Adrenal gland (tissue), 5 donors: ENCODE results near the gene CDC34.

Experiments
- POLR2A ChIP-seq, 2 donors: fragments of 450-650 bp; IDR thresholded peaks; one replicate each; pipeline ENCODE4 v1.6.1; 2017; ENCODE audit warnings: antibody characterized with exemption in 2 of 2, mild to moderate bottlenecking in 2 of 2, moderate library complexity in 1 of 2
- TF ChIP-seq, protein P1 (sequence below), 6 experiments: fragments of 450-650 bp in 4 of 6; fragments of 200-600 bp in 2 of 6; sonication (generic) in 1 of 6; IDR thresholded peaks; 1 replicate in 5 of 6; 2 replicates in 1 of 6; pipeline versions ENCODE4 v1.5.1 to v1.8.0; 2016 to 2021; ENCODE audit warnings: antibody characterized with exemption in 6 of 6, mild to moderate bottlenecking in 2 of 6, moderate library complexity in 1 of 6
- donor health status: DM: no; HTN: no; CAD: no.

DNA sequence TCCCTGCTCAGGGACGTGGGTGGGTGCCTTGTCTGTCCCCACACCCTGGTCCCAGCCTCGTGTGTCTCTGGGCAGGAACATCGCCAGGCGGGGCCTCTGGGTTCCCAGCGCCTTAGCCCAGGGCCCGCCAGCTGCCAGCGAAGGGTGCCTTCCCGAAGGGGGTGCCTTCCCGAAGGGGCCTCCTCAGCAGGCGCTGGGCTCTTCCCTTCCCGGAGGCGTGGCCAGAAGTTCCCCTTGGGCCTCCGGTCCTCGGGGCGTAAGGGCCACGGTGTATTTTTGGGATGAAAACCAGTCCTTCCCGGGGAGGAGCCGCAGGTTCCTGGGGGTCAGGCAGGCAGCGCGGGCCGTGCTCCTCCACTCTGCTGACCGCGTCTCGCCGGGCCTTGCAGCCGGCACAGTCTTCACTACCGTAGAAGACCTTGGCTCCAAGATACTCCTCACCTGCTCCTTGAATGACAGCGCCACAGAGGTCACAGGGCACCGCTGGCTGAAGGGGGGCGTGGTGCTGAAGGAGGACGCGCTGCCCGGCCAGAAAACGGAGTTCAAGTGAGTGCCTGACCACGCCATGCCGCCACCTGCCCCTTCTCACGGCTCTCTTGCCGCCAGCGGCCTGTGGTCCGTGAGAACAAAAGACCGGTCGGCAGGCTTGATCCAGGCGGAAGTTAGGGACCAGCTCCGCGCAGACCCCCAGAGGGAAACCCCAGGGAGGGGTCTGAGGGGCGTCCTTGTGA is 47.7 kb downstream of the CDC34 start:
- TF ChIP-seq, protein P1, sequence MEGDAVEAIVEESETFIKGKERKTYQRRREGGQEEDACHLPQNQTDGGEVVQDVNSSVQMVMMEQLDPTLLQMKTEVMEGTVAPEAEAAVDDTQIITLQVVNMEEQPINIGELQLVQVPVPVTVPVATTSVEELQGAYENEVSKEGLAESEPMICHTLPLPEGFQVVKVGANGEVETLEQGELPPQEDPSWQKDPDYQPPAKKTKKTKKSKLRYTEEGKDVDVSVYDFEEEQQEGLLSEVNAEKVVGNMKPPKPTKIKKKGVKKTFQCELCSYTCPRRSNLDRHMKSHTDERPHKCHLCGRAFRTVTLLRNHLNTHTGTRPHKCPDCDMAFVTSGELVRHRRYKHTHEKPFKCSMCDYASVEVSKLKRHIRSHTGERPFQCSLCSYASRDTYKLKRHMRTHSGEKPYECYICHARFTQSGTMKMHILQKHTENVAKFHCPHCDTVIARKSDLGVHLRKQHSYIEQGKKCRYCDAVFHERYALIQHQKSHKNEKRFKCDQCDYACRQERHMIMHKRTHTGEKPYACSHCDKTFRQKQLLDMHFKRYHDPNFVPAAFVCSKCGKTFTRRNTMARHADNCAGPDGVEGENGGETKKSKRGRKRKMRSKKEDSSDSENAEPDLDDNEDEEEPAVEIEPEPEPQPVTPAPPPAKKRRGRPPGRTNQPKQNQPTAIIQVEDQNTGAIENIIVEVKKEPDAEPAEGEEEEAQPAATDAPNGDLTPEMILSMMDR (IDR thresholded peaks at IDR 0.05): no peak
- no peak for TF ChIP-seq POLR2A (IDR thresholded peaks at IDR 0.05)
